Tibial nerve (tissue), 4 donors: ENCODE results near the gene IRS2.

Experiments used
- CTCF ChIP-seq, 5 experiments: fragments of 200-600 bp in 3 of 5; fragments of 450-650 bp in 2 of 5; sonication (generic) in 3 of 5; IDR thresholded peaks; one replicate each; pipeline ENCODE4 v1.5.1; 2016 to 2019; ENCODE audit warnings: antibody characterized with exemption in 5 of 5, mild to moderate bottlenecking in 3 of 5, moderate library complexity in 2 of 5
- EP300 ChIP-seq, 2 donors: sonication (generic); formaldehyde crosslinking; IDR thresholded peaks; one replicate each; pipeline ENCODE4 v1.6.1; 2017; ENCODE audit warnings: antibody characterized with exemption in 2 of 2, mild to moderate bottlenecking in 1 of 2
- POLR2A ChIP-seq, 2 donors: fragments of 450-650 bp; IDR thresholded peaks; one replicate each; pipeline ENCODE4 v1.6.1; 2017; ENCODE audit warnings: antibody characterized with exemption in 2 of 2, mild to moderate bottlenecking in 2 of 2, moderate library complexity in 2 of 2

GRCh38 chr13:109738298-109738746, 48.1 kb downstream of the IRS2 start:
- TF ChIP-seq CTCF (IDR thresholded peaks at IDR 0.05) (no peak), POLR2A (IDR thresholded peaks at IDR 0.05) (no peak), EP300 (IDR thresholded peaks at IDR 0.05) (no peak)
